BLaER1 treated with 17β-estradiol and CSF1 and Interleukin-3, amounts not matched to agents 10 nM and 100 nM (cell line): ENCODE measurements around the gene THBS1.

Experiments
- H3K27ac ChIP-seq, 11 experiments: shearing (Covaris generic); formaldehyde crosslinking; 2 replicates each; pipeline ENCODE4 v1.8.1; 2022
- H3K27me3 ChIP-seq, 11 experiments: shearing (Covaris generic); formaldehyde crosslinking; 2 replicates each; pipeline ENCODE4 v1.8.1; 2022
- H3K36me3 ChIP-seq, 11 experiments: shearing (Covaris generic); formaldehyde crosslinking; 2 replicates each; pipeline ENCODE4 v1.8.1; 2022
- H3K4me1 ChIP-seq, 10 experiments: shearing (Covaris generic); formaldehyde crosslinking; 2 replicates each; pipeline ENCODE4 v1.8.1; 2022
- H3K4me2 ChIP-seq, 11 experiments: shearing (Covaris generic); formaldehyde crosslinking; 2 replicates each; pipeline ENCODE4 v1.8.1; 2022
- H3K4me3 ChIP-seq, 10 experiments: shearing (Covaris generic); formaldehyde crosslinking; 2 replicates each; pipeline ENCODE4 v1.8.1; 2022
- H3K9ac ChIP-seq, 11 experiments: shearing (Covaris generic); formaldehyde crosslinking; 2 replicates each; pipeline ENCODE4 v1.8.1; 2022
- H3K9me3 ChIP-seq, 11 experiments: shearing (Covaris generic); formaldehyde crosslinking; replicated peaks in 1 of 11; 2 replicates each; pipeline ENCODE4 v1.8.1; 2022
- H4K20me1 ChIP-seq, 11 experiments: shearing (Covaris generic); formaldehyde crosslinking; 2 replicates each; pipeline ENCODE4 v1.8.1; 2022
- Cebpa-rat ChIP-seq, 11 experiments: shearing (Covaris generic); IDR thresholded peaks; 2 replicates each; pipeline ENCODE4 v1.8.1; 2022

The THBS1 gene

DNA sequence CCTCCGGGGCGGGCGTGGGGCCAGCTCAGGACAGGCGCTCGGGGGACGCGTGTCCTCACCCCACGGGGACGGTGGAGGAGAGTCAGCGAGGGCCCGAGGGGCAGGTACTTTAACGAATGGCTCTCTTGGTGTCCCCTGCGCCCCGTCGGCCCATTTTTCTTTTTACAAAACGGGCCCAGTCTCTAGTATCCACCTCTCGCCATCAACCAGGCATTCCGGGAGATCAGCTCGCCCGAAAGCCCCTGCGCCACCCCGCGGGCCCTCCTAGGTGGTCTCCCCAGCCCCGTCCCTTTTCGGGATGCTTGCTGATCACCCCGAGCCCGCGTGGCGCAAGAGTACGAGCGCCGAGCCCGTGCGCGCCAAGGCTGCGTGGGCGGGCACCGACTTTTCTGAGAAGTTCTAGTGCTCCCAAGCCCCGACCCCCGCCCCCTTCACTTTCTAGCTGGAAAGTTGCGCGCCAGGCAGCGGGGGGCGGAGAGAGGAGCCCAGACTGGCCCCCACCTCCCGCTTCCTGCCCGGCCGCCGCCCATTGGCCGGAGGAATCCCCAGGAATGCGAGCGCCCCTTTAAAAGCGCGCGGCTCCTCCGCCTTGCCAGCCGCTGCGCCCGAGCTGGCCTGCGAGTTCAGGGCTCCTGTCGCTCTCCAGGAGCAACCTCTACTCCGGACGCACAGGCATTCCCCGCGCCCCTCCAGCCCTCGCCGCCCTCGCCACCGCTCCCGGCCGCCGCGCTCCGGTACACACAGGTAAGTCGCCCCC is at the start of gene THBS1:
Gene THBS1, plus strand, starts transcription at position 595 of the 757 bp plus-strand sequence. CDS start 779 bp downstream, outside the sequence.
- Histone ChIP-seq H3K9me3 (peaks cover 0 to 6% (median 0%) of the 10 kb centered on the region in 11 experiments; a peak in 2 of 22 replicates), H4K20me1 (peaks cover 0 to 19% (median 0%) of the 10 kb centered on the region in 11 experiments; a peak in 6 of 22 replicates), H3K4me1 (peaks cover 3 to 30% (median 10%) of the 10 kb centered on the region in 10 experiments; a peak in 8 of 20 replicates), H3K27me3 (peaks cover 18 to 37% (median 34%) of the 10 kb centered on the region in 11 experiments), H3K4me2 (peak within 1 kb of the TSS; percentile 78 to 97 (median 90)), H3K36me3 (peaks cover 0 to 20% (median 0%) of the 10 kb centered on the region in 11 experiments; a peak in 3 of 22 replicates), H3K27ac (peak within 1 kb of the TSS in 5 of 11 experiments; percentile 20 to 80 (median 52); a peak in 9 of 22 replicates), H3K9ac (peak within 1 kb of the TSS; percentile 22 to 84 (median 54); a peak in 17 of 22 replicates), H3K4me3 (peak within 1 kb of the TSS; percentile 48 to 67 (median 57))
- no peak for TF ChIP-seq Cebpa-rat (IDR thresholded peaks at IDR 0.05)

DNA sequence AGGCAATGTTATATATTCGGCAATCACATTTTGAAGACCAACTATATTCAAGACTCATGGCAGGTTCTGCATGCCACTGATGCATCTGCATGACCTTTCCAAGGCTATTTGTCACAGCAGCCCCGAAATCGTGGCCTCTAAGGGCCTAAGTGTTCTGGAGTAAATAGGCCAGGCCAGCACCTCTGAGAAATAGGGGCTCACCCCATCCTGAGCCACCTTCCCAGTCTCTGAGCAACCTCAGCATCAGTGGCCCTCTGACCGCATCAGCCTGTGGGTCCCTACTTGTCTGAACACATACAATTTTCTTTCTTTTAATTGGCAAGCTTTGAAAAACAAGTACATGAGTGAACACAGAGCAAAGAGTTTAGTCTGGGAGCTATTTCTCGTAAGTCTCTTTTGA is 45.9 kb upstream of the THBS1 start:
- Histone ChIP-seq H3K27me3 (no peaks in the 10 kb centered on the region), H3K4me1 (peaks cover 0 to 1% (median 0%) of the 10 kb centered on the region in 10 experiments; a peak in 4 of 20 replicates), H3K27ac (no peak overlapping the region), H3K9me3 (no peaks in the 10 kb centered on the region; a peak in 1 of 22 replicates), H3K36me3 (no peaks in the 10 kb centered on the region), H4K20me1 (no peaks in the 10 kb centered on the region), H3K9ac (no peak overlapping the region), H3K4me3 (no peak overlapping the region), H3K4me2 (no peak overlapping the region)
- no peak for TF ChIP-seq Cebpa-rat (IDR thresholded peaks at IDR 0.05)

DNA sequence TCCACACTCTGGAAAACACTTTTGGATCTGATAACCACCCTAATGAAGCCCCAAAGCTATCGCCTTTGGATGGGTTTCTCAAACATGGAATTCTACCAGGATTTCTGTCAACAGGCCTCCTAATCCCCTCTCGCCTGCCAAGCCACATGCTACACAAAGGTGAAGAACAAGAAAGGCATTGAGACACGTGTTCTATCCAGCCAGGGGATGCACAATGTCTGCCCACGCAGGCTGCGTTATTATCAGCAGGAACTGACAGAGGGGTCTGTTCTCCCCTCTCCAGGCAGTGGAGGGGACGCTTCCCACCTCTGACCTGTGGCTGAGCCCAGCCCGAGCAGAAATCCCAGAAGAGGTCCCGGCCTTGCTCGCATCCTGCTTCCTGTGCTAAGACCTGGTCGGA is 45.4 kb upstream of the THBS1 start:
- no peak overlapping the region for H3K4me2 ChIP-seq
- H3K9ac ChIP-seq, result no peak overlapping the region
- H3K27ac ChIP-seq, result no peak overlapping the region
- no peaks in the 10 kb centered on the region for H3K27me3 ChIP-seq
- TF ChIP-seq Cebpa-rat (IDR thresholded peaks at IDR 0.05), result no peak
- no peaks in the 10 kb centered on the region; a peak in 1 of 22 replicates for H3K9me3 ChIP-seq
- no peaks in the 10 kb centered on the region for H4K20me1 ChIP-seq
- H3K4me1 ChIP-seq, result peaks cover 0 to 5% (median 4%) of the 10 kb centered on the region in 10 experiments; a peak in 10 of 20 replicates
- no peak overlapping the region for H3K4me3 ChIP-seq
- H3K36me3 ChIP-seq, result no peaks in the 10 kb centered on the region

DNA sequence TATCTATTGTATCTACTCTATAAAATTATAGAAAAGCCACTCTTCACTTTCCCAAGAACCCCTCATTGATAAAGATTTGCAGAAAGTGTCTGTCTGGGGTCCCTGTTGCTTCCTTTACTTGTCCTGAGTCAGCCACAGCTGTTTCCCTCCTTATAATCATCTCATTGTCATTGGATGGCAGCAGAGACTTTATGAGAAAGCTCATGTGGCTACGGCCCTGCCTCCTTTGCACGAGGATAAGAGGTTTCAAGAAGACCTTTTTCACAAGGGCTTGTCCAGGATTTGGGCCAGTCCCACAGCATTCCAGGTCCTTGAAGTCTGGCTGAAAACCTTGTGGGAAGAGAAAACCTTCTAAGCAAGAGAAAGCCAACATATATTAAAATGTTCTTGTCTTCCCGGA is 41.9 kb upstream of the THBS1 start:
- no peak overlapping the region for H3K27ac ChIP-seq
- peaks cover 0 to 8% (median 7%) of the 10 kb centered on the region in 10 experiments; a peak in 10 of 20 replicates for H3K4me1 ChIP-seq
- H3K9me3 ChIP-seq, result peaks cover 0 to 4% (median 0%) of the 10 kb centered on the region in 11 experiments; a peak in 3 of 22 replicates
- H4K20me1 ChIP-seq, result no peaks in the 10 kb centered on the region
- H3K4me3 ChIP-seq, result no peak overlapping the region
- no peak overlapping the region for H3K9ac ChIP-seq
- no peak for TF ChIP-seq Cebpa-rat (IDR thresholded peaks at IDR 0.05)
- no peak overlapping the region for H3K4me2 ChIP-seq
- H3K36me3 ChIP-seq, result no peaks in the 10 kb centered on the region
- no peaks in the 10 kb centered on the region for H3K27me3 ChIP-seq

DNA sequence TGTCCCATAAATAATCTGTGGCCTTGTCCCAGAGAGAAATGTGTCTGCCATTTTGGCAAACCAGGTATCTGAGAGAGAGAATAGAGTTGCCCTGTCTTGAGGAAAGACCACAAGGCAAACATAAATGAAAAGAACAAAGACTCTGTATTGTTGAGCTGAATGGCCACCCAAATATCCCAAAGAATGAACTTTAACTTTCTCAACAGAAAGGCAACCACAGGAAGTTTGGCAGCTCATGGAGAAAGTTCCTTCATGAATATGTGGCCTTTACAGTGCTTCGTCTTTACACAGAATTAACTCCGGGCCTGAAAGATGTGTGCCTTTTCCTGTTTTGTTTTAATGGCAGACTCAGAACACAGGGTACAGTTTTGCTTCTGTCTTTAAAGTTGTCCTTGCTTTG is 41.4 kb upstream of the THBS1 start:
- H3K27ac ChIP-seq, result no peak overlapping the region
- H3K4me1 ChIP-seq, result peaks cover 0 to 8% (median 7%) of the 10 kb centered on the region in 10 experiments; a peak in 10 of 20 replicates
- H4K20me1 ChIP-seq, result no peaks in the 10 kb centered on the region
- no peaks in the 10 kb centered on the region for H3K36me3 ChIP-seq
- no peak for TF ChIP-seq Cebpa-rat (IDR thresholded peaks at IDR 0.05)
- H3K4me3 ChIP-seq, result no peak overlapping the region
- H3K4me2 ChIP-seq, result no peak overlapping the region
- H3K9me3 ChIP-seq, result peaks cover 0 to 9% (median 0%) of the 10 kb centered on the region in 11 experiments; a peak in 8 of 22 replicates
- no peaks in the 10 kb centered on the region for H3K27me3 ChIP-seq
- no peak overlapping the region for H3K9ac ChIP-seq

DNA sequence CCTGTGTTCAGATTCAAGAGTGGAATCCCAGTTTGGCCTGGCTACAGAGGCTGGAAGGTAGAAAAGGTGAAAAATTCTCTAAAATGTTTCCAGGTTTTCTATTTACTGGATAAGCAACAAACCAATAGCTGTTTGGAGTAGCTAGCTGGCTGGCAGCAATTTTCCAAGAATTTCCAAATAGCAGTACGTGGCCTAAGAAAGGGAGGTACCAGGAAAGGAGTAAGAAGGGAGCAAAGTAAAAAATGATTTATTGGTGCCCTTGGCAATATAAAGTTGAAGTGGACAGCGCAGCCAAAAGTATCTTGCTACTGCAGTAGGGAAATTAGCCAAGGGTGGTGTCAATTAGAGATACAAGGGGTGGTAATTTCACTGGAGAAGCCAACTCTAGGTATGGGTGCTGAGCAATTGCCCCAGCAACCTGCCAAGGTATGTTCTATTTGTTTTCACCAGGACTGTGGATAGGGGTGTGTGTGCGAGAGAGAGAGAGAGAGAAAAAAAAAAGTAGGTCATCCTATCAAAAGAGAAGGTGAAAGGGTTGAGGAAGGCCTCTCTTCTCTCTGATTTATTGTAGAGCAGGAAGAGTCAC is 40.8 kb upstream of the THBS1 start:
- H4K20me1 ChIP-seq, result no peaks in the 10 kb centered on the region
- no peaks in the 10 kb centered on the region for H3K27me3 ChIP-seq
- peaks cover 0 to 15% (median 5%) of the 10 kb centered on the region in 11 experiments; a peak in 9 of 22 replicates for H3K9me3 ChIP-seq
- H3K36me3 ChIP-seq, result no peaks in the 10 kb centered on the region
- H3K4me1 ChIP-seq, result peaks cover 0 to 8% (median 7%) of the 10 kb centered on the region in 10 experiments; a peak in 10 of 20 replicates
- TF ChIP-seq Cebpa-rat (IDR thresholded peaks at IDR 0.05), result no peak
- H3K9ac ChIP-seq, result no peak overlapping the region
- H3K4me2 ChIP-seq, result peak overlapping the region in 6 of 11 experiments; percentile 0 to 38 (median 14); a peak in 5 of 22 replicates
- H3K4me3 ChIP-seq, result no peak overlapping the region
- H3K27ac ChIP-seq, result no peak overlapping the region

DNA sequence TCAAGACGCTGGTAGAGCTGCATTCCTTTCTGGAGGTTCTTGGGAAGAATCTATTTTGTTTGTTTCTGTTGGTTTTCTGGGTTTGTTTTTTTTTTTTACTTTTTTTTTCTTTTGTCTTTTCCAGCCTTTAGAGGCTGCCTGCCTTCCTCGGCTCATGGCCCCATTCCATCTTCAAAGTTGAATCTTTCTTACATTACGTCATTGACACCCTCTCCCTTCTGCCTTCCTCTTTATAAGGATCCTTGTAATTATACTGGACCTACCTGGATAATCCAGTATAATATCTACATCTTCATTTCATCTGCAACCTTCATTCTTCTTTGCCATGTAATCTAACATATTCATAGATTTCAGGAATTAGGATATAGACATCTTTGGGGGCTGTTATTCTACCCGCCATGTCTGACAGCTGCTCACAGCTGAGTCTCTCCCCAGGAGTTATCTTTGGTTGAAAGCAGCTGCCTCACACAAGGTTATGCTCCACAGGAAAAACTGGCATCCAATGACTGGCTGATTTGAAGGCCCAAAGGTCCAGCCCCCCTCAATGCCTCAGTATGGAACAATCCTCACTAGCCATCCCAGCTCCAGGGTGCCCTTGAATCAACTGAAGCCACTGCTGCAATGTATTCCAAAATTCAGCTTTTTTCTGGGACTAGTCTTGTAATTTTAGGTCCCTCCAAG is 38.4 kb upstream of the THBS1 start:
- Histone ChIP-seq H3K36me3 (no peaks in the 10 kb centered on the region; a peak in 1 of 22 replicates), H3K4me1 (peaks cover 0 to 8% (median 7%) of the 10 kb centered on the region in 10 experiments; a peak in 10 of 20 replicates), H3K4me2 (no peak overlapping the region), H3K9ac (no peak overlapping the region), H4K20me1 (no peaks in the 10 kb centered on the region), H3K27ac (no peak overlapping the region), H3K4me3 (no peak overlapping the region), H3K9me3 (peaks cover 0 to 23% (median 10%) of the 10 kb centered on the region in 11 experiments; a peak in 11 of 22 replicates), H3K27me3 (no peaks in the 10 kb centered on the region)
- TF ChIP-seq Cebpa-rat (IDR thresholded peaks at IDR 0.05), result no peak

DNA sequence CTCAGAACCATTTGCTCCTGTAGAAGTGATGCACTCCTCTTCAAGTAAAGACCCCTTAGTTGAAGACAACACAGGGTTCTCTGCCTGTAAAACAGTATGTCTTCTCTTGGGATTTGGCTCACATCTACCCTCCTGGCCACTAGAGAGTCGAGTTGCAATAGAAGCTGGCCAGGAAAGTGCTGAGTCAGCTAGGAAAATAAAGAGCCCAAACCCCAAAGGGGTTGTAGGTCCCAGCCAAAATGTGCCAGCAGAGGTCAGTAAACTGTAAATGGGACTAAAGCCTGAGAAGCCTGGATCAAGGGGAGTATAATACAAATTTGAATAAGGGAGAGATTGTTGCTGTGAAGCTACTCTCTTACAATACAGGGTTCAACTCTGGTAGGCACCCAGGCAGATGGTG is 37.2 kb upstream of the THBS1 start:
- TF ChIP-seq Cebpa-rat (IDR thresholded peaks at IDR 0.05), result no peak
- H3K27ac ChIP-seq, result no peak overlapping the region
- peaks cover 0 to 23% (median 10%) of the 10 kb centered on the region in 11 experiments; a peak in 11 of 22 replicates for H3K9me3 ChIP-seq
- no peak overlapping the region for H3K9ac ChIP-seq
- no peak overlapping the region for H3K4me3 ChIP-seq
- no peaks in the 10 kb centered on the region for H3K27me3 ChIP-seq
- peaks cover 0 to 8% (median 7%) of the 10 kb centered on the region in 10 experiments; a peak in 10 of 20 replicates for H3K4me1 ChIP-seq
- no peaks in the 10 kb centered on the region; a peak in 1 of 22 replicates for H3K36me3 ChIP-seq
- H3K4me2 ChIP-seq, result no peak overlapping the region
- H4K20me1 ChIP-seq, result no peaks in the 10 kb centered on the region
